DOHH2 (cell line): Measurements from ENCODE around the gene SFXN1.
A peak's percentile ranks its signal among the peaks of the same experiment; 100 is the strongest.

Experiments used
- H3F3A ChIP-seq: fragments of 200-600 bp; sonication (generic), shearing (Covaris generic); 2 replicates; pipeline ENCODE4 v1.6.0; 2016; ENCODE audit warnings: antibody characterized with exemption, mild to moderate bottlenecking; ENCODE audit not compliant: control insufficient read depth, insufficient read depth
- H3K27ac ChIP-seq: fragments of 200-600 bp; sonication (generic); 2 replicates; pipeline ENCODE4 v1.5.1; 2014; ENCODE audit warnings: low read depth, mild to moderate bottlenecking, low read length, moderate library complexity
- H3K27me3 ChIP-seq: fragments of 200-600 bp; sonication (generic); 2 replicates; pipeline ENCODE4 v1.6.1; 2014; ENCODE audit warnings: mild to moderate bottlenecking, low read length, mixed read lengths; ENCODE audit not compliant: control insufficient read depth
- H3K36me3 ChIP-seq: fragments of 200-600 bp; sonication (generic); 2 replicates; pipeline ENCODE4 v1.6.1; 2014; ENCODE audit warnings: mild to moderate bottlenecking, low read length, moderate library complexity, mixed read lengths; ENCODE audit not compliant: control insufficient read depth
- H3K4me1 ChIP-seq: fragments of 200-600 bp; sonication (generic); 2 replicates; pipeline ENCODE4 v1.6.1; 2014; ENCODE audit warnings: mild to moderate bottlenecking, low read length, mixed read lengths; ENCODE audit not compliant: control insufficient read depth
- H3K4me2 ChIP-seq: fragments of 200-600 bp; sonication (generic); 2 replicates; pipeline ENCODE4 v1.6.0; 2014; ENCODE audit warnings: mild to moderate bottlenecking, low read length, moderate library complexity
- H3K4me3 ChIP-seq: fragments of 200-600 bp; sonication (generic); 2 replicates; pipeline ENCODE4 v1.5.1; 2014; ENCODE audit warnings: mild to moderate bottlenecking, low read length, mixed read lengths
- H3K79me2 ChIP-seq: fragments of 200-600 bp; sonication (generic); 2 replicates; pipeline ENCODE4 v1.6.1; 2014; ENCODE audit warnings: mild to moderate bottlenecking, low read length, mixed read lengths; ENCODE audit not compliant: control insufficient read depth
- H3K9me2 ChIP-seq: fragments of 200-600 bp; sonication (generic); replicated peaks from 2 replicates; pipeline ENCODE4 v1.6.1; 2014; ENCODE audit warnings: mild to moderate bottlenecking, low read length, mixed read lengths; ENCODE audit not compliant: control insufficient read depth
- H3K9me3 ChIP-seq: fragments of 200-600 bp; sonication (generic); 2 replicates; pipeline ENCODE4 v1.6.1; 2014; ENCODE audit warnings: antibody characterized with exemption, low read length, mixed read lengths; ENCODE audit not compliant: control insufficient read depth, insufficient read depth
- H4K20me1 ChIP-seq: fragments of 200-600 bp; sonication (generic); 2 replicates; pipeline ENCODE4 v1.6.0; 2014; ENCODE audit warnings: low read depth, mild to moderate bottlenecking, antibody characterized with exemption, low read length, moderate library complexity; ENCODE audit not compliant: control insufficient read depth, insufficient read depth
- EZH2phosphoT487 ChIP-seq: fragments of 200-600 bp; sonication (generic); IDR thresholded peaks from 2 replicates; pipeline ENCODE4 v1.6.1; 2017; ENCODE audit warnings: borderline replicate concordance, mild to moderate bottlenecking, antibody characterized with exemption, low read length, moderate library complexity, mixed read lengths
- TF ChIP-seq, protein P1 (sequence below): fragments of 200-600 bp; sonication (generic); IDR thresholded peaks from one replicate; pipeline ENCODE4 v1.5.1; 2014; ENCODE audit warnings: antibody characterized with exemption, mild to moderate bottlenecking, low read depth, low read length; ENCODE audit not compliant: poor library complexity, severe bottlenecking

The SFXN1 gene

DNA sequence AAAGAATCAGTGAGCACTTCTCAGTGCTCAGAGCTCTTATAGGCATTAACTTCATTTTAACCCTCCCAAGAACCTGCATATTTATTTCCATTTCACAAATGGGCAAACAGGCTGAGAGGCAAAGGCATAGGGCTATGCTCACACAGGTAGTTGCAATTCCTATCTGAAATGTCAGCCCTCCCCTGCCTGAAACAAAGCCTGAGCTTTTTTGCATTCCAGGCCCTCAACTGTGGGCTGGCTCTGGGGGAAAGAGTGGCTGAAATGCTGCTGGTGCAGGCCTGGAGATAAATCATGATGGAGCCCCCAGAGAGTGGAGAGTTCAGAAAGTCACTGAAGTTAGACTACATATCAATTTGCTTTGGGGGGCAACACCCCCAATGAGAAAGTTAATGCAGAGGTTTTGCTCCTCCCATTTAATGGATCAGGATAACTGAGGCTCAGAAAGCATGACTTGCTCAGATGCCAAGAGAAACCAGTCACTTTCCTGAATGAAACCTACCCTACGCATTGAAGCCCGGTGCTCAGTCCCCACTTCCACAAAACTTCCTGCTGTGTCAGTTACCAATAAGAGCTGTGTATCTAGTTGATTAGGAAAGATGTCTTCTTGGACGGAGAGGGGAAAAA, 40.0 kb upstream of the SFXN1 start:
- Histone ChIP-seq H3K4me1 (no peaks in the 10 kb centered on the region), H3K27ac (no peak overlapping the region), H3K36me3 (no peaks in the 10 kb centered on the region), H3K27me3 (peaks cover 6% of the 10 kb centered on the region; the same call in 1 of the 2 replicates), H3K9me2 (no peaks in the 10 kb centered on the region), H3K79me2 (no peaks in the 10 kb centered on the region), H3K4me2 (no peak overlapping the region), H4K20me1 (no peaks in the 10 kb centered on the region), H3K4me3 (no peak overlapping the region), H3F3A (no peaks in the 10 kb centered on the region), H3K9me3 (no peaks in the 10 kb centered on the region)
- TF ChIP-seq, protein P1, sequence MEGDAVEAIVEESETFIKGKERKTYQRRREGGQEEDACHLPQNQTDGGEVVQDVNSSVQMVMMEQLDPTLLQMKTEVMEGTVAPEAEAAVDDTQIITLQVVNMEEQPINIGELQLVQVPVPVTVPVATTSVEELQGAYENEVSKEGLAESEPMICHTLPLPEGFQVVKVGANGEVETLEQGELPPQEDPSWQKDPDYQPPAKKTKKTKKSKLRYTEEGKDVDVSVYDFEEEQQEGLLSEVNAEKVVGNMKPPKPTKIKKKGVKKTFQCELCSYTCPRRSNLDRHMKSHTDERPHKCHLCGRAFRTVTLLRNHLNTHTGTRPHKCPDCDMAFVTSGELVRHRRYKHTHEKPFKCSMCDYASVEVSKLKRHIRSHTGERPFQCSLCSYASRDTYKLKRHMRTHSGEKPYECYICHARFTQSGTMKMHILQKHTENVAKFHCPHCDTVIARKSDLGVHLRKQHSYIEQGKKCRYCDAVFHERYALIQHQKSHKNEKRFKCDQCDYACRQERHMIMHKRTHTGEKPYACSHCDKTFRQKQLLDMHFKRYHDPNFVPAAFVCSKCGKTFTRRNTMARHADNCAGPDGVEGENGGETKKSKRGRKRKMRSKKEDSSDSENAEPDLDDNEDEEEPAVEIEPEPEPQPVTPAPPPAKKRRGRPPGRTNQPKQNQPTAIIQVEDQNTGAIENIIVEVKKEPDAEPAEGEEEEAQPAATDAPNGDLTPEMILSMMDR, result no peak
- TF ChIP-seq EZH2phosphoT487, result no peak

DNA sequence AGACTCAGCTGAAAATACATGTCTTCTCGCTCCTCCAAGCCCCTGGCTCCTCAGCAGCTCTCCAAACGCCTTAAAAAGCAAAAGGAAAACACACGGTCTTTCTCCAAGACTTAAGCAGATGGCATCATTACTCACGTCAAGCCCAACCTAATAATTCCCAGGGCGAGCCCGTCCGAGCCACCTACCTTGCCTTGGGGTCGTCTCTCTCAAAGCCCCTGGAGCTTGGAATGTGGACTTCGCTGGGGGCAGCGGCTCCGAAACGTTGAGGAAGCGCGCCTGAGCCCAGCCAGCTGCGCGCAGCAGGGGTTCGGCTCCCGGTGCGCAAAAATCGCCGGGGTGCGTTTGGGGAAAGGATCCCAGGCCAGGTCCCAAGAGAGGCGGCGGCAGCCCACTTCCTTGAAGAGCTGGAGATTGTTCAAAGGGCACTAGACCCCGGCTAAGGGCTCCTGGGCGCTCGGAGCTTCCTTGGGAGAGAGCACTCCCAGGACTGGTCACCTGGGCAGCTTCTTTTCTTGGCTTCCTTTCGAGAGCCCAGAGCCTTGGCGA, 34.8 kb upstream of the SFXN1 start:
- Histone ChIP-seq H3K9me3 (no peaks in the 10 kb centered on the region), H3K4me3 (no peak overlapping the region), H3F3A (no peaks in the 10 kb centered on the region), H3K27ac (no peak overlapping the region), H3K27me3 (peaks cover 12% of the 10 kb centered on the region), H4K20me1 (no peaks in the 10 kb centered on the region), H3K79me2 (no peaks in the 10 kb centered on the region), H3K9me2 (no peaks in the 10 kb centered on the region), H3K4me2 (no peak overlapping the region), H3K4me1 (no peaks in the 10 kb centered on the region), H3K36me3 (no peaks in the 10 kb centered on the region)
- no peak for TF ChIP-seq EZH2phosphoT487
- TF ChIP-seq, protein P1, result no peak

- H3K27ac ChIP-seq, result no peak within 1 kb of the TSS
- no peaks in the 10 kb centered on the region for H3K79me2 ChIP-seq
- no peak within 1 kb of the TSS for H3K4me3 ChIP-seq
- no peaks in the 10 kb centered on the region for H3K9me3 ChIP-seq
- TF ChIP-seq EZH2phosphoT487, result no peak
- TF ChIP-seq, protein P1, result peak; percentile 25
- H3K9me2 ChIP-seq, result no peaks in the 10 kb centered on the region
- H3F3A ChIP-seq, result no peaks in the 10 kb centered on the region
- no peaks in the 10 kb centered on the region for H3K36me3 ChIP-seq
- H3K27me3 ChIP-seq, result peaks cover 12% of the 10 kb centered on the region
- H4K20me1 ChIP-seq, result no peaks in the 10 kb centered on the region
- no peaks in the 10 kb centered on the region for H3K4me1 ChIP-seq
- no peak within 1 kb of the TSS for H3K4me2 ChIP-seq
Measured at GRCh38 chr5:175444060-175444904, 34.1 kb upstream of the SFXN1 start, which contains the start of gene DRD1. DRD1 (minus strand) TSS chr5:175444182; CDS start chr5:175443099, 1,083 bp downstream.
